Effector CD8-positive, alpha-beta T cell (primary cell): Measurements from ENCODE around the gene KRT16.
A peak's percentile ranks its signal among the peaks of the same experiment; 100 is the strongest.
"Not testable (repeated sequence)": the region's sequence is repeated elsewhere in the genome, so short reads cannot be mapped to it uniquely, and the experiment has no call there.

Experiments used
- DNase-seq: peaks from one replicate; lab custom pipeline; 2025; lab: John Stamatoyannopoulos, UW
- total RNA-seq, 4 experiments: gene quantifications; one replicate each; lab custom pipeline; 2026; lab: John Stamatoyannopoulos, UW

KRT16 gene
- total RNA-seq: 0 to 0.18 (median 0) reads per million in 4 experiments

DNA sequence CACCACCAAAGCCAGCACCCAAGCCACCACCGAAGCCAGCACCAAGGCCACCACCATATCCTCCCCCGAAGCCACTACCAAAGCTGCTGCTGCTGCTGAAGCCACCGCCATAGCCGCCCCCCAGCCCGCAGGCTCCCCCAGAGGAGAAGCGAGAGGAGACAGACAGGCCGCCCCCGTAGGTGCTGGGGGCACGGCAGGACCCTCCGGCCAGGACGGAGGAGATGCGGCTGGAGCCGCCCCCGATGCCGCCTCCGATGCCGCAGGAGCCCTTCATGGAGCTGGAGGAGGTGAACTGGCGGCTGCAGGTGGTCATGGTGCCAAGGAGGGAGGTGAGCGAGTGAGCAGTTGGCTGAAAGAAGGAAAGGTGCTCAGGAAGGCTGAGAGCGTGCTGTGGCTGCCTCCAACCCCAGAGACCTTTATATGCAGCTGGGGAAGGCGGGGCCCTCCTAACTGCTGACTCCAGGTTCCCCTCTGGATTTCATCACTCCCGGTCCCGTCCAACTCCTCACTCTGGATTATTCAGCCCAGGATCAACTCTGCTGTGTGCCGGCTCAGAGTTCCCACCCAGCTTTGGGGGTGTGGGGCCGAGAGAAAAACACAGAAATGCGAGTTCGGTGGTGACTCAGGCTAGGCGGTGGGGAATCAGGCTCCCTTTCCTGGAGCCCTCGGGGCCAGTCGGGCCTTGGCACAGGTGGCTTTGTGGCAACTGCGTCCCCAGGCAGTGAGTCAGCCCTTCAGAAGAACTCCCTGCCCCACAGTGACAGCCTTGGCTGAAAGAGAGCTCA is at the start of gene KRT16:
Gene KRT16, minus strand, starts transcription at position 392 of the 785 bp plus-strand sequence. Its CDS starts 79 bp downstream, at position 313.
- DNase-seq: not testable (repeated sequence)

DNA sequence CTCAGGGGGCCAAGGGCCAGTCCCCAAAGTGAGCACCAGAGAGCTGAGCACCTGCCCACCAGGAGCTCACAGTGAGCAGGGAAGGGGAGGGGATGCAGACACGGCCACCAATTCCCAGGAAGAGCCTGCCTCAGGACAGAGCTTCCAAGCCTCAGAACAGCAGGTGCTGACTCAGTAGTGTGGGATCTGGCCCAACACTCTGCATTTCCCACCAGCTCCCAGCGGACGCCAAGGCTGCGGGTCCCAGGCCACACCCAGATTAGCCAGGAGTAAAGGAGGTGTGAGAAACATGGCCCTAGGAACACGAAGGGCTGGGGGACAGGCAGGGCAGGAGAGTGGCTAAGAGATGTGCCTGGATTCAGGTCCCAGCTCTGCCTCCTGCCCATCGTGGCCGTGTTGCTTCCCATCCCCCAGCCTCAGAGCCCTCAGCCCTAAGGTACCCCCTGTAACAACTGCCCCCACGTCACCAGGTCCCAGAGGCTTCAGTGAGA is 47.7 kb upstream of the KRT16 start:
- DNase-seq: no peak

GRCh38 chr17:41659427-41660212 is 47.1 kb upstream of the KRT16 start:
- DNase-seq: no peak

GRCh38 chr17:41658846-41659245 is 46.3 kb upstream of the KRT16 start:
- DNase-seq: no peak

DNA sequence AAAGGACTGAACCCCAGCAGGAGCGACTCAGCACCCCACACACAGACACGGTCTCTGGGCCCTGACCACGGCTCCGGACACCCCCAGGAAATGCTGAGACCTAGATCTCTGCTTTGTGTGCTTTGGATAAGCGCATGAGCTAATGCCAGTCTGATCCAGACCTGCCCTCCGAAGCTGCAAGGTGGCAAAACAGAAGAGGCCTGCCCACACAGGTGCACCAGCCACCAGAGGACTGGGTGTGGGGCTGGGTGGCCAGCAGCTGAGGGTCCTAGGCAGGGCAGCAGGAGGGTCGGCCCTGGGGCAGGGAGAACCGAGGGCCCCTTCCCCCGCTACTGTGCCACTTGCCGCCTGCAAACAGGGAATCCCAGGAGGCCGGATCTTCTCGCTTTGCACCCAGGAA is 45.4 kb upstream of the KRT16 start:
- DNase-seq: no peak

- DNase-seq: no peak
These were observed 44.7 kb upstream of the KRT16 start for GRCh38 chr17:41657176-41657754.

- no peak for DNase-seq
These were observed 43.9 kb upstream of the KRT16 start for GRCh38 chr17:41656249-41657023.

- no peak for DNase-seq
These were observed 43.1 kb upstream of the KRT16 start for GRCh38 chr17:41655611-41656111.

DNA sequence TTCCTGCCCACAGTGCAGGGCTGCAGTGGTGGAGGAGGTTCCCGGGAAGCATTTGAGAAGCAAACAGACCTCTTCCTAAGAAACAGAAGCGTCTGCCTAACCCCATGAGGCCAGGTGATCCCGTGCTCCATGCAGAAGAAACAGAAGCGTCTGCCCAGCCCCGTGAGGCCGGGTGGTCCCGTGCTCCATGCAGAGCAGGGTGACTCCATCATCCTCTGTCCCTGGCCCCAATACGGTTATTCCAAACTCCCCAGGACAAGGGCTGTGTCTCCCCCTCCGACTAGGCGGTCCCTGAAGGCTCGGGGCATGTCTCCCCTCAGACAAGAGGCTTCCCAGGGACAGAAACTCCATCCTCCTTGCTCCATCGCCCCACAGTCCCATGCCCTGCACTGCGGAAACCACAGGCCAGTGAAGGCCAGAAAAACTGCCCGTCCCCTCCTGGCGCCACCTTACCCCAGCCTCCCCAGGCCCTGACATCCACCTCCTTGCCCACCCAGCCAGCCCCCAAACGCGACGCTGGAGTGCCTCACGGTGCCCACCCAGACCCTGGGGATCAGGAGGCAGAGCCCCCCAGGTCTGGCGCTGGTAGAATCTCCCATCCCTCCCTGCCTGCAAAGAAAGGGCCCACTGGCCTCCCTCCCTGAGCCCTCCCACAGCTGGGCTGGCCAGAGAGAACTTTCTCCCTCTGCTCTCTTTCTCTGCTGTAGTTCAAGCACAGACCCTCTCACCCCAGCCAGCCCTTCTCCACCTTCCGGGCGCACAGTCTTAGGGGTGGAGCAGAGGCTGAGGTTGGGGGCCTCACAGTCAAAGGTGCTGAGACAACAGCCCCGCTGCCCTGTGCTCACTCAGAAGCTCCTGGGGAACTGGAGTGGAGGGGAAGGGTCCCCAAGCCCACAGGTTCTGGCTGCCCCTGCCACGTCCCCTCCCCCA is 42.4 kb upstream of the KRT16 start:
- no peak for DNase-seq

DNA sequence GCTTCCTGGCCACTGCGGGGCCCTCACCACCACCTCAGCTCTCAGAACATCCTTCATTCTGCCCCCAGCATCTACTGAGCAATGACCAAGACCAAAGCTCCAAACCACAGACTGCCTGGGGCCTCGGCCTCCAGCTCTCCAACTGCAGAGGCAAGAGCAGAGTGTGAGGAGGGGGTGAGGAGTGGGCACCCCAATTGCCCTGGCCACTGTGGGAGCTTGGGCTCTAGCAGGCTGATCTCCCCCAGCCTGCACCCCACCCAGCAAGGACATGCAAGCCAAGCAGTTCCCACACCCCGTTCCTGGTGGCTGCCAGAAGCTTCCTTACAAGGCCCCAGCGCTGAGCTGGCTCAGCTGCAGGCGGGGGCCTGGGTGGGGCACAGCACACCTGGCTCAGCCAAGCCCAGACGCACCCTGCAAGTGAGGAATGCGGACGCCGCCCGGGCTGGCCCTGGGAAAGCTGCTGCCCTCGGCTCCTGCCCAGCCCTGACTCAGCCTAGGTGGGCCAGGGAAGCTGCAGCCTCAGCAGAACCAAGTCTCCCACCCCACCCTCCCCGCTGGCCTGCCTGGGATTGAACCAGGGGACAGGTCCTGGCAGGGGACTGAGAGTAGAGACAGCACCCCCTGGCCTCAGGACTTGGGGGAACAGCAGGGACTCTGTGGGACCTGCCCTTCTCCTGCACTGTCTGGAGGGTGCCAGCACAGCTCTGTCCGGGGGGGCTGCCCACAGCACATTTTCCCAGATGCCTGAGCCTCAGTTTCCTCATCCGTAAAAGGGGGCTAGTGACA is 41.5 kb upstream of the KRT16 start:
- no peak for DNase-seq

GRCh38 chr17:41653421-41653820 is 40.9 kb upstream of the KRT16 start:
- DNase-seq: no peak

- DNase-seq: no peak
These were observed 39.9 kb upstream of the KRT16 start for GRCh38 chr17:41652461-41652970.

DNA sequence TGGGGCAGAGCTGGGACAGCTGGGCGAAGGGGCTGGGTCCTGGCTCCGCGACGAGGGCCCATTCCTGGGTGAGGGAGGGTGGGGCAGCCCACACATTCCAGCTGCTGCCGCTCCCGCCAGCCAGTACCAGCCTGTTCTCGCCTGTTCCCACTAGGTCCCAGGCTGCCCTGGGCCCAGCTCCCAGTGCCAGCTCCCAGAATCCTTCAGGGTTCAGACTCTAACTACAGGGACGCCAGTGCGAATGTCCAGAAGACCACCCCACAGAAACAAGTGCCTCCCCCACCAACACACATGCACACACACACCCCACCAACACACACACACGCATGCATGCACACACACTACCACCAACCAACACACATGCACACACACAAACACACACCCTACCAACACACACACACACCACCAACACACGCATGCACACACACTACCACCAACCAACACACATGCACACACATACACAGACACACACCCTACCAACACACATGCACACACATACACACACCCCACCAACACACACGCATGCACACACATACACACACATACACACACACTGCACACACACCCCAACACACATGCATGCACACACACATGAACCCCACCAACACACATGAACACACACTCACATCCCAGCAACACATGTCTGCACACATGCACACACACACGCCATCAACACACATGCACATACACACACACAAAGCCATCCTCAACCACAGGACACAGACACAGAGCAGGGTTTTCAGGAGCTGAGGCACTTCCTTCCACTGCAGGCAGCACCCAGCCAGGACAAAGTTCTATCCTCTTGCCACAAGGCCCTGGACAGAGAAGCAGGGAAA is 39.3 kb upstream of the KRT16 start:
- no peak for DNase-seq

DNA sequence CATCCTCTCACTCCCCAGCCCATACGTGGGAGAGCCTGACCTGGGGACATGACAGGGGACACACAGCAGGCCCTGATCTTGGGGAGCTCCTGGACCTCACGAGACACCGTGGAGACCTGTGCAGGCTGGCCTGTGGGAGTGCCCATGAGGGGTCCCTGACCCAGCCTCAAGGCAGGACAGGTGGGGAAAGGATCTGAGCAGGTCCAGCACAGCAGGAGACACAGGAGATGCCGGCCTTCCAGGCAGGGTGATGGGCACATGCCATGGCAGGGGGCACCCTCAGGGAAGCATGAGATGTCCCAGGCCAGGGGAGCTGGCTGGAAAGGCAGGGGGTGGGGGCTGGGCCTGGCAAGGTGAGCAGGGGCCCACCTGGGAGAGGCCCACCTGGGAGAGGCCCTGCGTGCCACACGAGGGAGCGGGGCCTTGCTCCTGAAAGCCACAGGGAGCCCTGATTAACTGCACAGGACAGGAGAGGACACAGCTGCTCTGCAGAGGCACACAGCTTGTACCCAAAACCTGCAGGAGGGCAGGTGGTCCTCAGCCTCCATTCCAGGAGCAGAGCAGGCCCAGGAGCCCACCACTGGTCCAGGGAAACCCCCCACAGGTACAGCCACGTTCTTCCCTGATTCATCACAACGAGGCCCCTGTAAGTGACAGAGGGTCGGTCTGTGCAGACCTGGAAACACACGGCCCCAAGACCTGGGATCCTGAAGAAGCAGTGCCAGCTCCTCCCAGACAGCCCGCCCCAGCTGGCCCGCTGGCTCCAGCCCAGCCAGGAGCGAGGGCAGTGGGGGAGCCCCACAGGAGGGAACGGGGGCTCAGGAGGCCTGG is 38.4 kb upstream of the KRT16 start:
- DNase-seq: no peak

DNA sequence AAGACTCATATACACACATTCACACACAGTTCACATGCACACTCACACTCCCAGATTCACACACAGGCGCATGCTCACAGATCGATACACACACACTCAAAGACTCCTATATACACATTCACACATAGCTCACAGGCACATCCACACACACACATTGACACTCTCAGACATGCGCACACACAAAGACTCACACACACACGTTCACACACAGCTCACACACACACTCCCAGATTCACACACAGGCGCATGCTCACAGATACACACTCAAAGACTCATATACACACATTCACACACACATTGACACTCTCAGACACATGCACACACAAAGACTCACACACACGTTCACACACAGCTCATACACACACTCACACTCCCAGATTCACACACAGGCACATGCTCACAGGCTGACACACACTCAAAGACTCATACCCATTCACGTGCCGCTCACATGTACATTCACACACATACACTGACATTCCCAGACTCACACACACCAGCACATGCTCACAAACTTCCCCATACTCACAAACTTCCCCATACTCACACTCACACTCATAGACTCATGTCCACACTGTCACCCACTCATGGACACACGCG is 37.5 kb upstream of the KRT16 start:
- DNase-seq: no peak

DNA sequence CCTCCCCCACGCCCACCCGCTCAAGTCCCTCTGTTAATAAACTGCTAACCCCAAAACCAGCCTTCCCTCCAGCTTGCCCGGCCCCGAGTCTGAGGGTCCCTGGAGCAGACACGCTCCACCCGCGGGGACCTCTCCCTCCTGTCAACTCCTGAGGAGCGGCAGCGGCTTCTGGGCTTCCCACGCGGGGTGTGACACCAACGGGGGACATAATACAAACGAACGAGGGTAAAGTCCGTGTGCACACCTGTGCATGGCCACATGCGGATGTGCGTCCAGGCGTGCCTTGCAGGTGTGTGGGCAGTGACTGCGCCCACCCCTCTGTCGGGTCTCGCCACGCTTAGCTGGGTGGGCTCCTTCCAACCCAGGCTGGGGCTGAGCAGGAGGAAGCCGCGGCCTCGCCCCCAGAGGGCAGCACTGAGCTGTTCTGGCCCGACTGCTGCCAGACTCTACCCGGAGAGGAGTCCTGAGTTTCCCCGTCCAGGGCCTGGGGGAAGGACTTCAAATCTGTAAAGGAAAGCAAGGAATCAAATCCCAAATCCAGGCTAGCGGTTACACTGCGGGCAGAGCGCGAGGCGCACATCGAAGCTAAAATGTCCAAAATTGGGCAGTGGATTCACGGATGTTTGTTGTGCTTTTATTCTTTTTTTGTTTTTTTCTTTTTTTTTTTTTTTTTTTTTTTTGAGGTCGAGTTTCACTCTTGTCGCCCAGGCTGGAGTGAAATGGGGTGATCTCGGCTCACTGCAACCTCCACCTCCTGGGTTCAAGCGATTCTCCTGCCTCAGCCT is 36.0 kb upstream of the KRT16 start:
- peak; percentile 76 for DNase-seq
